Suprapubic skin (tissue), 3 donors: Measurements from ENCODE around the gene TOPBP1.

Source experiments
- POLR2AphosphoS5 ChIP-seq, 3 donors: sonication (generic); formaldehyde crosslinking; IDR thresholded peaks; one replicate each; pipeline ENCODE4 v1.6.1; 2017; ENCODE audit warnings: antibody characterized with exemption in 3 of 3
- TF ChIP-seq, protein P1 (sequence below), 2 donors: fragments of 200-600 bp in 1 of 2; fragments of 450-650 bp in 1 of 2; sonication (generic) in 1 of 2; IDR thresholded peaks; one replicate each; pipeline ENCODE4 v1.5.1; 2016 to 2019; ENCODE audit warnings: antibody characterized with exemption in 2 of 2, mild to moderate bottlenecking in 1 of 2, moderate library complexity in 1 of 2

DNA sequence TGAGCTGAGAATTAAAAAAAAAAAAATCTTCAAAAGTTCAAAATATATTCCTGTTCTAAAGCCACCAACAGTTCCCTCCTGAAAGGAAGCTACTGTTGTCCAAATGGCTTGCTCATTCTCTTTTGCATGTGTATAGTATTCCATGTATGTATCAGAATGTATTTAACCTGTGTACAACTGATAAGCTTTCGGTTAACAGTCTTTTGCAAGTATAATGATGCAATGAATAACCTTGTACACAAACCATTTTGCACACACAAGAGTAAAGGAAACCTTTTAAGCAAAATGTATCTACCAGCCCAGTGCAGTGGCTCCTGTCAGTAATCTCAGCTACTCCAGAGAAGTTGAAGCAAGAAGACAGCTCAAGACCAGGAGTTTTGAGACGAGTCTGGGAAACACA is 32.6 kb downstream of the TOPBP1 start:
- no peak for TF ChIP-seq POLR2AphosphoS5 (IDR thresholded peaks at IDR 0.05)
- TF ChIP-seq, protein P1, sequence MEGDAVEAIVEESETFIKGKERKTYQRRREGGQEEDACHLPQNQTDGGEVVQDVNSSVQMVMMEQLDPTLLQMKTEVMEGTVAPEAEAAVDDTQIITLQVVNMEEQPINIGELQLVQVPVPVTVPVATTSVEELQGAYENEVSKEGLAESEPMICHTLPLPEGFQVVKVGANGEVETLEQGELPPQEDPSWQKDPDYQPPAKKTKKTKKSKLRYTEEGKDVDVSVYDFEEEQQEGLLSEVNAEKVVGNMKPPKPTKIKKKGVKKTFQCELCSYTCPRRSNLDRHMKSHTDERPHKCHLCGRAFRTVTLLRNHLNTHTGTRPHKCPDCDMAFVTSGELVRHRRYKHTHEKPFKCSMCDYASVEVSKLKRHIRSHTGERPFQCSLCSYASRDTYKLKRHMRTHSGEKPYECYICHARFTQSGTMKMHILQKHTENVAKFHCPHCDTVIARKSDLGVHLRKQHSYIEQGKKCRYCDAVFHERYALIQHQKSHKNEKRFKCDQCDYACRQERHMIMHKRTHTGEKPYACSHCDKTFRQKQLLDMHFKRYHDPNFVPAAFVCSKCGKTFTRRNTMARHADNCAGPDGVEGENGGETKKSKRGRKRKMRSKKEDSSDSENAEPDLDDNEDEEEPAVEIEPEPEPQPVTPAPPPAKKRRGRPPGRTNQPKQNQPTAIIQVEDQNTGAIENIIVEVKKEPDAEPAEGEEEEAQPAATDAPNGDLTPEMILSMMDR (IDR thresholded peaks at IDR 0.05), result no peak
